RCC 7860 (cell line): ENCODE results near the gene PLEKHH2.

ENCODE experiments used
- DNase-seq: peaks from one replicate; pipeline ENCODE4 v3.0.0-alpha.2; 2015; ENCODE audit warnings: low spot score
- FAIRE-seq: peaks from 2 replicates; lab custom pipeline; 2012; peaks lifted over from hg19 to GRCh38; lab: Jason Lieb, UNC

Gene PLEKHH2

GRCh38 chr2:43803113-43803512 is 166.1 kb downstream of the PLEKHH2 start:
- no peak for FAIRE-seq
- DNase-seq, result no peak

- no peak for FAIRE-seq
- no peak for DNase-seq
These were observed 169.6 kb downstream of the PLEKHH2 start for GRCh38 chr2:43806719-43807031.

- no peak for FAIRE-seq
- no peak for DNase-seq
These were observed 173.4 kb downstream of the PLEKHH2 start for GRCh38 chr2:43810452-43810851.

GRCh38 chr2:43810888-43811287 is 173.8 kb downstream of the PLEKHH2 start:
- no peak for FAIRE-seq

GRCh38 chr2:43812006-43812405 is 174.9 kb downstream of the PLEKHH2 start:
- FAIRE-seq (no peak), DNase-seq (no peak)

More at GRCh38 chr2:43810888-43811287, 173.8 kb downstream of the PLEKHH2 start:
- no peak for DNase-seq

- FAIRE-seq, result no peak
- DNase-seq, result no peak
These were observed 175.9 kb downstream of the PLEKHH2 start for GRCh38 chr2:43812947-43813346.

- DNase-seq (no peak), FAIRE-seq (no peak)
These were observed 177.7 kb downstream of the PLEKHH2 start for GRCh38 chr2:43814711-43815110.
